K562 (cell line): ENCODE data around the gene ARPC4. TPM values are rescaled to one million over a fixed set of nuclear protein-coding genes. Genes with fewer than 3 reads are reported as not detected.

ENCODE experiments used
- ATAC-seq: fragments of 200-7000 bp; cut with Tn5 transposase; 3 replicates; pipeline ENCODE4 v1.9.1; 2020; ENCODE audit warnings: moderate library complexity
- BruUV-seq: library from RNA; stranded (reverse); fragments of 400-500 nt; replicated peaks from 2 replicates; lab custom pipeline; 2021; lab: Mats Ljungman, UMichigan
- CTCF ChIA-PET: fragments of 300-600 bp; formaldehyde crosslinking; extraction: SDS; loops from one replicate; lab custom pipeline; 2021; ENCODE audit warnings: low intra/inter-chr PET ratio; lab: Yijun Ruan, JAX
- POLR2A ChIA-PET: fragments of 300-600, 350-650 bp; sonication (Branson Sonifier 250); formaldehyde crosslinking; extraction: SDS; loops from one replicate; lab custom pipeline; 2021; ENCODE audit warnings: antibody characterized with exemption, inconsistent platforms; lab: Yijun Ruan, JAX
- DNase-seq, 4 experiments: peaks; one replicate each; pipeline versions ENCODE4 v3.0.0 to v3.0.0-alpha.2; 2011 to 2018; ENCODE audit warnings: low spot score in 3 of 4, mixed read lengths in 3 of 4; ENCODE audit errors: extremely low read depth in 1 of 4
- FAIRE-seq: peaks from 2 replicates; lab custom pipeline; 2011; peaks lifted over from hg19 to GRCh38; lab: Jason Lieb, UNC
- H2AFZ ChIP-seq: 2 replicates; pipeline ENCODE4 v1.6.0; 2011; ENCODE audit warnings: low read depth, low read length, control low read depth, inconsistent platforms
- H3K27ac ChIP-seq: fragments of 200-600 bp; 3 replicates; pipeline ENCODE4 v1.8.0; 2011; ENCODE audit warnings: low read depth, mild to moderate bottlenecking, control low read depth, inconsistent platforms, low read length, moderate library complexity, mixed read lengths; ENCODE audit errors: extremely low read depth
- H3K27me3 ChIP-seq, 2 experiments: fragments of 300-600 bp in 1 of 2; 2 replicates in 1 of 2; 3 replicates in 1 of 2; pipeline versions ENCODE4 v1.6.0 to v1.8.0; 2011; ENCODE audit warnings: inconsistent platforms in 2 of 2, low read length in 2 of 2, mild to moderate bottlenecking in 1 of 2, mixed read lengths in 1 of 2, moderate library complexity in 1 of 2; ENCODE audit not compliant: control insufficient read depth in 2 of 2, insufficient read depth in 2 of 2
- H3K36me3 ChIP-seq: fragments of 300-600 bp; 3 replicates; pipeline ENCODE4 v1.8.0; 2011; ENCODE audit warnings: mild to moderate bottlenecking, low read length, inconsistent platforms; ENCODE audit not compliant: control insufficient read depth, insufficient read depth
- H3K4me1 ChIP-seq, 2 experiments: fragments of 200-600 bp in 1 of 2; replicated peaks in 1 of 2; 2 replicates in 1 of 2; 3 replicates in 1 of 2; pipeline versions ENCODE4 v1.5.1 to v1.8.0; 2011; ENCODE audit warnings: inconsistent platforms in 2 of 2, low read length in 2 of 2, mild to moderate bottlenecking in 1 of 2, mixed read lengths in 1 of 2, moderate library complexity in 1 of 2; ENCODE audit not compliant: control insufficient read depth in 2 of 2, insufficient read depth in 2 of 2
- H3K4me2 ChIP-seq: 2 replicates; pipeline ENCODE4 v1.6.1; 2011; ENCODE audit warnings: low read length, control low read depth, inconsistent platforms, mixed read lengths; ENCODE audit not compliant: insufficient read depth
- H3K4me3 ChIP-seq: fragments of 200-600 bp; sonication (generic), shearing (Covaris generic); 2 replicates; pipeline ENCODE4 v1.5.1; 2016; ENCODE audit warnings: control low read depth, inconsistent platforms
- H3K79me2 ChIP-seq: fragments of 200-600 bp; 3 replicates; pipeline ENCODE4 v1.8.0; 2011; ENCODE audit warnings: low read length, inconsistent platforms; ENCODE audit not compliant: control insufficient read depth, insufficient read depth
- H3K9ac ChIP-seq, 2 experiments: 2 replicates each; pipeline versions ENCODE4 v1.6.0 to v1.6.1; 2011; ENCODE audit warnings: low read depth in 2 of 2, low read length in 2 of 2, control low read depth in 1 of 2, inconsistent platforms in 1 of 2, mild to moderate bottlenecking in 1 of 2, mixed read lengths in 1 of 2; ENCODE audit not compliant: insufficient read depth in 1 of 2
- H3K9me1 ChIP-seq: one replicate; pipeline ENCODE4 v1.6.0; 2011; ENCODE audit warnings: inconsistent platforms, mild to moderate bottlenecking, low read length, moderate library complexity; ENCODE audit not compliant: control insufficient read depth, insufficient read depth
- H3K9me3 ChIP-seq: replicated peaks from 2 replicates; pipeline ENCODE4 v1.5.1; 2011; ENCODE audit warnings: low read depth, low read length, inconsistent platforms; ENCODE audit not compliant: control insufficient read depth, insufficient read depth
- H4K20me1 ChIP-seq: replicated peaks from 2 replicates; pipeline ENCODE4 v1.6.1; 2011; ENCODE audit warnings: low read length, inconsistent platforms, mixed read lengths; ENCODE audit not compliant: control insufficient read depth, insufficient read depth
- CLOCK ChIP-seq: fragments of 250-450 bp; sonication (Bioruptor Pico); IDR thresholded peaks from 2 replicates; pipeline ENCODE4 v1.4.0; 2020; ENCODE audit warnings: mild to moderate bottlenecking, moderate library complexity, borderline replicate concordance
- NKRF ChIP-seq: fragments of 450-650 bp; IDR thresholded peaks from 2 replicates; pipeline ENCODE4 v1.6.1; 2016; ENCODE audit warnings: borderline replicate concordance
- RBFOX2 ChIP-seq: fragments of 200-400 bp; formaldehyde crosslinking; IDR thresholded peaks from 2 replicates; pipeline ENCODE4 v1.6.1; 2017; ENCODE audit warnings: low read depth, mild to moderate bottlenecking, low read length, moderate library complexity
- ZNF407 ChIP-seq: fragments of 450-650 bp; IDR thresholded peaks from 2 replicates; pipeline ENCODE4 v1.6.1; 2016; ENCODE audit warnings: low read depth
- WGBS: fragments of 100-300 bp; shearing (Covaris generic); methylation state at CpG from one replicate; pipeline ENCODE4 v1.1.6; 2016; ENCODE audit warnings: low coverage, mixed read lengths; ENCODE audit not compliant: insufficient coverage; ENCODE audit errors: missing lambda C conversion rate; 5-methylcytosine and 5-hydroxymethylcytosine counted together
- in situ Hi-C: fragments of 300-500 bp; cut with MboI; formaldehyde crosslinking; loops from 4 replicates; pipeline ENCODE4 v1.15.0; 2018; ENCODE audit warnings: inconsistent platforms, mixed read lengths
- intact Hi-C: fragments of 100-400 bp; cut with micrococcal nuclease; formaldehyde crosslinking; loops from 2 replicates; pipeline ENCODE4 v1.14.2; 2022
- polyA plus RNA-seq, 8 experiments: library from polyadenylated mRNA; depleted of rRNA in 4 of 8; stranded (reverse) in 5 of 8; unstranded in 3 of 8; fragments of >200 nt; fragmentation: Nextera tagmentation in 2 of 8; fragmentation: Illumina TruSeq in 1 of 8; extraction: Ambion mirVana in 2 of 8; extraction: Trizol in 1 of 8; gene quantifications; 2 replicates each; pipeline versions ENCODE4 v1.2.1 to v1.2.3, GENCODE V29; 2011 to 2014; ENCODE audit warnings: inconsistent platforms in 1 of 8, missing spikeins in 1 of 8
- total RNA-seq, 7 experiments: library from RNA; depleted of rRNA in 6 of 7; stranded (reverse); fragments of >200 nt in 6 of 7; fragmentation: Illumina TruSeq in 2 of 7; extraction: Trizol in 2 of 7; gene quantifications; 2 replicates each; pipeline versions ENCODE4 v1.2.1 to v1.2.3, GENCODE V29; 2011 to 2021; ENCODE audit warnings: low replicate concordance in 1 of 7

The ARPC4 gene
- total and polyA plus RNA-seq, 9 of the 15 experiments (the other 6 are each of a cell fraction or from before 2014, with no cell fraction given): 20.1 to 153 (median 119) TPM

- no peaks in the 10 kb centered on the region for H4K20me1 ChIP-seq
- intact Hi-C loops: loop anchor here (5.0 to 10.0 kb wide), 2 partner anchors 127 to 181 kb away; partner anchors contain the start of gene FANCD2
- POLR2A ChIA-PET: interaction anchor here (0.5 to 2.2 kb wide), 20 partner anchors 8 to 480 kb away, joined by 3 to 11 read pairs (median 3); partner anchors contain the start of genes ARPC4, JAGN1 and TADA3
- in situ Hi-C loops: loop anchor here (25.0 kb wide), 1 partner anchor 893 kb away; no protein-coding TSS in a partner anchor
- under 1% methylated on average over 42 of the region's 42 CpGs for WGBS
- peaks cover 15% of the 10 kb centered on the region for H3K79me2 ChIP-seq
- FAIRE-seq (peak; percentile 98), DNase-seq (peak; percentile 99 to 100 (median 100)), ATAC-seq (peak; percentile 99)
- H3K36me3 ChIP-seq: peaks cover 33% of the 10 kb centered on the region
- H3K4me1 ChIP-seq: peaks cover 7 to 22% of the 10 kb centered on the region in 2 experiments; a peak in 2 of 5 replicates
- H3K27ac ChIP-seq: peak within 1 kb of the TSS; percentile 73
- BruUV-seq: no TSS peak
- CTCF ChIA-PET: interaction anchor here (0.8 kb wide), 1 partner anchor 198 kb away, joined by 5 read pairs; no protein-coding TSS in a partner anchor
- H3K4me2 ChIP-seq: peak within 1 kb of the TSS; percentile 93
- H3K27me3 ChIP-seq: no peaks in the 10 kb centered on the region
- H3K4me3 ChIP-seq: peak within 1 kb of the TSS; percentile 72
- no peaks in the 10 kb centered on the region for H3K9me3 ChIP-seq
- H3K9me1 ChIP-seq: no peaks in the 10 kb centered on the region
- peak within 1 kb of the TSS; percentile 82 to 93 for H3K9ac ChIP-seq
- H2AFZ ChIP-seq: peak within 1 kb of the TSS; percentile 93
- peak; percentile 91 for TF ChIP-seq RBFOX2
- TF ChIP-seq NKRF: peak; percentile 74; the same call in 1 of the 2 replicates
- no peak for TF ChIP-seq ZNF407
- TF ChIP-seq CLOCK (CRISPR knock-in tag): no peak
These were observed 51.0 kb downstream of the ARPC4 start, which contains the start of gene RPUSD3 for GRCh38 chr3:9843715-9844438. RPUSD3 (minus strand) TSS chr3:9844008; CDS start chr3:9843990, 18 bp downstream.
